ENCODE data around the gene ALG12.

Gene ALG12

GRCh38 chr22:49929211-49929979 lies 11.2 kb upstream of the ALG12 start:
- DNase-seq, result peak; percentile 75

DNA sequence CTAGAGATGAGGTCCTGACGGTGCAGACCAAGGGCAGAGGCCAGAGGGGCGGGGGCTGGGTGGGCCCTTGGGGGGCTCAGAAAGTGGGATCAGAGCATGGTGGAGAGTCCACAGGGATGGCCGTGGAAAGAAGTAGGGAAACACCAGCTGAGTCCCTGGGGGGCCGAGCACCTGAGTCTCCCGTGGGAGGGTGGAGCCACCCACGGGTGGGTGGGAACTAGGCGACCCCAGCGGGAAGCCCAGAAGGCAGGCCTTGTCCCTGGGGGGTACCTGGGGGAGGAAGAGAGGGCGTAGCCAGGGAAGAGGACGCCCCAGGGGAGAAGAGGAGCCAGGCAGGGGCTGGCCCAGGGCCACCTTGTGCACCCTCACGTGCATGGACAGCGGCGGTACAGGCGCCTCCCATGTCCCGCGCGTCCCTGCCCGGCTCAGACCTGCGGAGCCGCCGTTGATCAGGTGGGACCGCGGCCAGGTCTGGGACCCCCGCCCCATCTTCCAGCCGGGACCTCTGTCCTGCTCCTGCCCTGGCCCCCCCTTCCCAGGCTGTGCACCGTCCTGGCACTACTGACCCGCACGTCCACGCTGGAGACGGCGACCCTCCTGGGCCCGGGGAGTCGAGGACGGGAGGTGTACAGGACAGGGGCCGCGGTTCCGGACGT lies 10.4 kb upstream of the ALG12 start:
- no peak for DNase-seq

GRCh38 chr22:49928185-49928495 lies 9.9 kb upstream of the ALG12 start:
- no peak for DNase-seq

DNA sequence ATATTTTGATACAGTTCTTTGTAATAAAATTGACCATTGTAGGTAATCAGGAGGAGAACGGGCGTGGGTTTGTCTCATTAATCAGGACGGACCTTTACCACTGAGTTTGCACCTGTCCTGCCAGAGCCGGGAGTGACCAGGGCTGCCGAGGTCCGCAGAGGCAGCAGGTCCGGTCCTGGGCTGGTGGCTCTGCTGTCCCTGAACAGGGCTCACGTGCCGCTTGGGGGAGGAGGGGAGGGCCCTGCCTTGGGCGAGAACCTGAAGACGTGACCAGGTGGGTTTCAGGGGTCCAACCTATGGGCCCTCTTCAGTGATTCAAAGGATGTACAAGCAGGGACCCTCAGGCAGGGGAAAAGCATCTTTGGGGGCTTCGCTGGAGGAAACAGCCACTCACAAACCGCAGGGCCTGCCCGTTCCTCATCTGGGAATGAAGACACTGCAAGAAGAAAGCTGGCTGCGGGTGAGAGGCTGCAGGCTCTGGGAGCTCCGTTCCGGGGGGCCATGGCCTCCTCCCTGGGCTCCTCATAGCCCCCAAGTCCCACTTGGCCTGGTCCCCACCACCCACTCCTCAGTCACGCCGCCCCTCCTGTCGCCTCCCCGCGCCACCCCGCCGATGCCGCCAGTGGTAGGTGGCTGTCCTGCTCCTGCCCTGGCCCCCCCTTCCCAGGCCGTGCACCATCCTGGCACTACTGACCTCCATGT lies 9.4 kb upstream of the ALG12 start:
- DNase-seq, result no peak

GRCh38 chr22:49926916-49927315 lies 8.7 kb upstream of the ALG12 start:
- DNase-seq, result no peak

DNA sequence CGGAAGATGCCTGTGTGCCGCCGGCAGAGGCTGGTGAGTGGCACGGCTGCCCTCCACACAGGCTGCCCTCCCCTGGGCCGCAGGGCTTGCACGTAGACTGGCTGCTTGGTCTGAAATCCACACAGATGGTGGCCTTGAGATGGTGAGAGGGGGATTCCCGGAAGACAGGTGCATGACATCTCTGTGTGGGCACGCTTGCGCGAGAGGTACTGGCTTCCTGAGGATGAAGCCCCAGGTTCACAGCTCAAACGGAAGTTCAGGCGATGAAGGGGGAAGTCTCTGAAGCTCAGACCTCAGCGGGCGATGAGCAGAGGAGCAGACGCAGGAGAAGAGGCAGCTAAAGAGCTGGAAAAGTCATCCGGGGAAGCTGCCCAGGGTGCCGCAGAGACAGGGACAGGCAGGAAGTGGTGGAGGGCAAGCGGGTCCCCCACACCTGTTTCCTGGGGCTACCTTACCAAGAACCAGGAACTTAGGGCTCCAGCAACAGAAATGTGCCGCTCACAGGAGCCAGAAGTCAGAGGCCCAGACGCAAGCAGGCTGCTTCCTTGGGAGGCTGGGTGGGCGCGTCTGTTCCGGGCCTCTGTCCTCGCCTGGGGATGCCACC lies 7.4 kb upstream of the ALG12 start:
- DNase-seq, result peak; percentile 68

DNA sequence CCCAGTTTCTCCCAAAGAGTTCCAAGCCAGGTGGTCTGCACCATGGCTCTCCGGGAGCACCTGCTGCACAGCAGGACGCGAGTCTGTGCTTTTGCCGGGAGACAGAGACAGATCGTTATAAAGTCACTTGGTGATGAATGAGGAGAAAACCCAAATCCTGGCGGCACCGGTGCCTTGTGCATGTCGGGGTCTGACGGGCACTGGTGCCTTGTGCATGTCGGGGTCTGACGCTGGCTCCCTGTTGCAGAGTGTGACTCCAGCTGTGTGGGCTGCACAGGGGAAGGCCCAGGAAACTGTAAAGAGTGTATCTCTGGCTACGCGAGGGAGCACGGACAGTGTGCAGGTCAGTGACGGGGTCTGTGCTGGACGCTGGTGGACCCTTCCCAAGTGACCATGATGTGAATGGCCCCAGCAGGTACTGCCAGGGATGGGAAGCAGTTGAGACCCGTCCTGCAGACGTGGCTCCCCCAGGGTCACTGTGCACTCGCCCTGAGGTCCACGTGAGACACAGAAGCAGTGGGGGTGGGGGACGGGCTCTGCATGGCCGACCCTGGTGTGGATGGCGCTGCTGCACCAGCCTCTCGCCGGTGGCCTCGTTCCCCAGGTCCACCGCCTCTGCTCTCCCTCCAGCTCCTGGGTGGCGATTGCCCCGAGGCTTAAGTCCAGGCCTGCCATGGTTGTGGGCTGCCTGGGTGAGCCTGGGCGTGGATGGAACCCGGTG lies 6.0 kb upstream of the ALG12 start:
- DNase-seq, result no peak

DNA sequence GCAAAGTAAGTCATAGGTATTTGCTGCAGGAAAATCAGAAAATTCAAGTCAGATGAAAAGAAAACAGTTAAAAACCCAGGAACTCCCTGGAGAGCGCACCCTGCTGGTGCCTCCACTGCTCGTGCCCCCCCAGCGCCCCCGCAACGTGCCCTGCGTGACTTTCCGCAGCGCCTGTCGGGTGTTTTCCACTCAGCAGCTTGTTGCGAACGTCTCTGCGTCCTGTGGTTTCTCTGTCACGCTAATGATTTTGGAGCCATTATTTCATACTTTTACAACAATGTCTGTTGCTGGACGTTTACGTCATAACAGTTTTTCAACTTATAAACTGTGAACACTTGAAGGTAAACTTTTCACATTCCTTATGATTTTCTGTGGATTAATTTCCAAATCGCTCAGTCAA lies 5.2 kb upstream of the ALG12 start:
- DNase-seq, result no peak

- no peak for DNase-seq
Observed at GRCh38 chr22:49922926-49923325, 4.7 kb upstream of the ALG12 start.

DNA sequence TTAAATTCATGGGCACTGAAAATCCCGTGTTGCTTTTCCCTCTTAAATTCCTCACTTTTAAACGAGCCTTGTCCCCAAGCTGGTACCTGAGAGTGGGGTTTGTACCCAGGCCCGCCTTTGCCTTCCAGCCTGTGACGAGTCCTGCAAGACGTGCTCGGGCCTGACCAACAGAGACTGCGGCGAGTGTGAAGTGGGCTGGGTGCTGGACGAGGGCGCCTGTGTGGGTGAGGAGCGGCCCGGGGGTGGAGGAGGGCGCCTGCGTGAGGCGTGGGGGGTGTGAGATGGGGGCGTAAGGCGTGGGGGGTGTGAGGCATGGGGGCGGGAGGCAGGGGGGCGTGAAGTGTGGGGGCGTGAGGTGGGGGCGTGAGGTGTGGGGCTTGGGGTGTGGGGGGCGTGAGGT lies 4.2 kb upstream of the ALG12 start:
- DNase-seq, result no peak

DNA sequence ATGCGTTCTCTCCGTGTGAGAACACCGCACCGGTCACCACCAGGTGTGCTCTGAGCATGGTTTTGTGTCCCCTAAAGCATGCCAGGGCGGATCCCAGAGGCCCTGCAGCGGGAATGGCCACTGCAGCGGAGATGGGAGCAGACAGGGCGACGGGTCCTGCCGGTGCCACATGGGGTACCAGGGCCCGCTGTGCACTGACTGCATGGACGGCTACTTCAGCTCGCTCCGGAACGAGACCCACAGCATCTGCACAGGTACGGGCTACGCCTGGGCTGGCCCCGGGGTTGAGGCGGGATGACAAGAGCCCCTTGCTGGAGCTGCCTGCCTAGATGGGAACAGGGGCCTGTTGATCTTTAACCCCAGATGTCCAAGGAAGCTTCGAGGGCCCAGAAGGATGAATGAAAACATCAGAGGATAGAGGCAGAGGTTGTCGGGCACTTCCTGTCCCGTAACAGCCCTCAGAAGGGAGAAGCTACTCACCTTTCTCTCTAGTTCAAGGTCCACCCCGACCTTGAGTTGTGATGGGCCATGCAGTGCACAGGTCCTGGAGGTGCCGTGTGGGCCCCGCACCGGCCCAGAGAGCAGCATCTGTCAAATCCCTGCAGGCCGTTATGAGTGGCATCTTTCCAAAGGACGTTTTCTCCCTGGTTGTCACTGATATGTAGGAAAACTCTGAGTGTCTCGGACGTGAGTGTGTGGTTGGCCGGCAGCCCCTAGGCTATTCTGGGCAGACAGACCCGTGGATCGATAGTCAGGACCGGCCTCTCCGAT lies 3.5 kb upstream of the ALG12 start:
- DNase-seq, result no peak

GRCh38 chr22:49920859-49921258 lies 2.6 kb upstream of the ALG12 start:
- DNase-seq, result no peak

- DNase-seq, result no peak
Observed at GRCh38 chr22:49918911-49919881, 958 bp upstream of the ALG12 start.

GRCh38 chr22:49916831-49917230 lies 1.4 kb downstream of the ALG12 start:
- DNase-seq, result no peak

- DNase-seq, result no peak
Observed at GRCh38 chr22:49915610-49916009, 2.6 kb downstream of the ALG12 start.

GRCh38 chr22:49914256-49914655 lies 4.0 kb downstream of the ALG12 start:
- DNase-seq, result no peak

GRCh38 chr22:49913446-49913845 lies 4.8 kb downstream of the ALG12 start:
- DNase-seq, result no peak

DNA sequence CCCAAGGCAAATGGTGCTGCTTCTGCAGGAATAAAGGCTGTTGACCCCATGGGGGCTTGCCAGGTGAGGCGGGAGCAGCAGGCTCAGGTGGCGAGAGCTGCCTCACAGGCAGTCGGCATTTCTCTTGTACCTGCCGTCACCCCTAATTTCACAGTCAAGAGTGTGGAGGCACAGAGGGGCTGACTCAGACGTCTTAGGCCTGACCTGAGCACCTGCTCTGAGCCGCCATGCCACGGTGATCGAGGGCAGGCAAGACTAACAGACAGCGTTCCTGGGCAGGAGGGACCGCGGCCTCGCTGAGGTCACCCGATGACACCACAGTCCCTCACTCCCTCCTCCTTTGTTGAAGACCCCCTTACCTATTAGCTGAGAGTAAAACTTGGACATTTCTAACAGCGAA lies 5.2 kb downstream of the ALG12 start:
- no peak for DNase-seq

DNA sequence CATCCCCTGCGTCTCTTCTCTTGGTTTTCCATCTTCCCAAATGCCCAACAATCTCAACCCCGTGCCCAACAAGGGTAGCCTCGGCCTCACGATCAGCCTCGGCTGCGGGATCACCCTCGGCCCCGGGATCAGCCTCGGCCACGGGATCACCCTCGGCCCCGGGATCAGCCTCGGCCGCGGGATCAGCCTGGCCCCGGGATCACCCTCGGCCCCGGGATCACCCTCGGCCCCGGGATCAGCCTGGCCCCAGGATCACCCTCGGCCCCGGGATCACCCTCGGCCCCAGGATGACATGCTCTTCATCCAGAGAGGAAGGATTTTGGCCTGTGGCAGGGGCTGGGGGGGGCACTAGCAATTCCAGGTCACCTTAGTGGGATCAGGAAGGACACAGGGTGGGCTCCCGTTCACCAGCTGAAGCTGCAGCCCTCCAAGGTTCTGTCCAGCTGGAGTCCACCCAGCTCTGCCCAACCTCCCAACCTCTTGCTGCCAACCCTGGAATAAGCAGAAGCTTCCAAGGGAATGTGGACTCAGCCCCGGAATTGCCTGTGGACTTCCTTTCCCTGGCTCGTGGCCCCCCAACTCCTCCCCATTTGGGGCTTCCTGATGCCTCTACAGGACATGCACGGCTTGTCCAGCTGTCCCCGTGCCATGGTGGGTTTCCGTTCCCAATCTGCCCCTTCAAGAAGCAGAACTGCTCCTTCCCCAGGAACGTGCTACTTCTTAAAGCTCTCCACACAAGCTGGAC lies 6.2 kb downstream of the ALG12 start:
- no peak for DNase-seq
